ENCODE measurements around the gene CCDC71. TPM values are rescaled to one million over a fixed set of nuclear protein-coding genes. Genes with fewer than 3 reads are reported as not detected.

CCDC71 gene
- total RNA-seq, 2 donors from 2014 or later = 16.7 to 25.2 TPM

- peaks cover 0 to 32% of the 10 kb centered on the region in 2 donors for H3K4me1 ChIP-seq
- no peaks in the 10 kb centered on the region for H3K9me3 ChIP-seq
- H3K27me3 ChIP-seq = no peaks in the 10 kb centered on the region
- peaks cover 12% of the 10 kb centered on the region for H3K36me3 ChIP-seq
- H3K4me3 ChIP-seq = peak overlapping the region; percentile 73 to 100
- TF ChIP-seq, protein P1, sequence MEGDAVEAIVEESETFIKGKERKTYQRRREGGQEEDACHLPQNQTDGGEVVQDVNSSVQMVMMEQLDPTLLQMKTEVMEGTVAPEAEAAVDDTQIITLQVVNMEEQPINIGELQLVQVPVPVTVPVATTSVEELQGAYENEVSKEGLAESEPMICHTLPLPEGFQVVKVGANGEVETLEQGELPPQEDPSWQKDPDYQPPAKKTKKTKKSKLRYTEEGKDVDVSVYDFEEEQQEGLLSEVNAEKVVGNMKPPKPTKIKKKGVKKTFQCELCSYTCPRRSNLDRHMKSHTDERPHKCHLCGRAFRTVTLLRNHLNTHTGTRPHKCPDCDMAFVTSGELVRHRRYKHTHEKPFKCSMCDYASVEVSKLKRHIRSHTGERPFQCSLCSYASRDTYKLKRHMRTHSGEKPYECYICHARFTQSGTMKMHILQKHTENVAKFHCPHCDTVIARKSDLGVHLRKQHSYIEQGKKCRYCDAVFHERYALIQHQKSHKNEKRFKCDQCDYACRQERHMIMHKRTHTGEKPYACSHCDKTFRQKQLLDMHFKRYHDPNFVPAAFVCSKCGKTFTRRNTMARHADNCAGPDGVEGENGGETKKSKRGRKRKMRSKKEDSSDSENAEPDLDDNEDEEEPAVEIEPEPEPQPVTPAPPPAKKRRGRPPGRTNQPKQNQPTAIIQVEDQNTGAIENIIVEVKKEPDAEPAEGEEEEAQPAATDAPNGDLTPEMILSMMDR (IDR thresholded peaks at IDR 0.05) = no peak
- DNase-seq (ENCODE audit: low spot score) = no peak
- H3K27ac ChIP-seq = peak overlapping the region; percentile 87 to 93
Measured at GRCh38 chr3:49166752-49167556, 823 bp upstream of the CCDC71 start.

DNA sequence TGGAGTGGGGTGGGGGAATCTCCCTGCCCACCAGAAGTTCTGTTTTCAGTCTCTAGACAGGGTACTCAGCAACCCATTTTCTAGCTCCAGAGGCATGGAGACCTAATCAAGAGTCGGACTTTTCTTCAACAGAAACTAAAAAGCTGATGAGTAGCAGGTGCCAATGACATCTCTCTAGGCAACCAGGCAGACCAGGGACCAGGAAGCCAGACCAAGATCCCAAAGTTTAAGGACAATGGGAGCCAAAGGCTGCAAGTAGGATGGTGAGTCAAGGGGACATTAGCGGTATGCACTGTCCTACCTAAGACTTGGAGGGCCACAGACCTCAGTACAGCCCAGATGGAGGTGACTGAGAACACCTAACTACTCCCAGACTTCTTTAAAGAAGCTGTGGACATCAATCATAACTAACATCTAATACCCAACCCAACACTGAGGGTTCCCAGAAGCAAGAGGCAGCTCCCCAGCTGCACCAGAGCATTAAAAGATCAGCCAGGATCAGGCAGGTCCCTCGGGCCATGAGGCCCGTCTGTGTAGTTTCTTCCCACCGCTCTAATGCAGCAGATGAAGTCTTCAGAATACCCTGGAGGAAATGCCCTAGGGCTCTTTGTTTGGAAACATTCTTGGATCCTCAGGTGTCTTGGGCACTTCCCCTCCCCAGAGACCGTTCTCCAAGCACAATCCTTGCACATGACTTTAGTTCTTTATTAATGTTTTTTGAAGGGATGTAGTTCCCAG lies 979 bp downstream of the CCDC71 start:
- H3K27me3 ChIP-seq = no peaks in the 10 kb centered on the region
- H3K4me1 ChIP-seq = peaks cover 0 to 20% of the 10 kb centered on the region in 2 donors
- H3K9me3 ChIP-seq = no peaks in the 10 kb centered on the region
- peaks cover 12% of the 10 kb centered on the region for H3K36me3 ChIP-seq
- peak overlapping the region; percentile 73 to 100 for H3K4me3 ChIP-seq
- no peak for DNase-seq (ENCODE audit: low spot score)
- H3K27ac ChIP-seq = peak overlapping the region; percentile 87 to 93
- TF ChIP-seq, protein P1 (IDR thresholded peaks at IDR 0.05) = no peak

DNA sequence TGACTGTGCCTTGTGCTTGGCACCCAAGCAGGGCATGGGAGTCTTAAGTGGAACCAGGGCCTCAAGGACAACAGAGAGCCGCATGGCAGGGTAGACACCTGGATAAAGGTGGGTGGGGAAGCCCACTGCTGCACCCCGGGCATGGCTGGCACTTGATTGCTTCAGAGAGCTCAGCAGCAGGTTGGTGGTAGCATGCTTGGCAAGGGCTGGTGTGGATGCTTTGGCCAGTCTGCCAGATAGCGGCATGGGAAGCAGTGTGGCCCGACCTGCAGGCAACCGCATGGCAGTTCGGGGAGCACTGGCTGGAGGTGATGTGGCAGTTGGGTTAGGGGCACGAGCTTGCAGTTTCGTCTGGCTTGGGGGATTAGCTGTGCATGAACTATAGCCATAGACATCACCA lies 2.5 kb downstream of the CCDC71 start:
- TF ChIP-seq, protein P1 (IDR thresholded peaks at IDR 0.05) = no peak
- Histone ChIP-seq H3K36me3 (peaks cover 12% of the 10 kb centered on the region), H3K27ac (no peak overlapping the region), H3K27me3 (no peaks in the 10 kb centered on the region), H3K4me1 (peaks cover 0 to 20% of the 10 kb centered on the region in 2 donors), H3K4me3 (no peak overlapping the region), H3K9me3 (no peaks in the 10 kb centered on the region)
- DNase-seq (ENCODE audit: low spot score) = no peak

GRCh38 chr3:49162751-49163419 lies 3.2 kb downstream of the CCDC71 start:
- Histone ChIP-seq H3K9me3 (no peaks in the 10 kb centered on the region), H3K27me3 (no peaks in the 10 kb centered on the region), H3K4me1 (peaks cover 0 to 20% of the 10 kb centered on the region in 2 donors), H3K27ac (no peak overlapping the region), H3K4me3 (no peak overlapping the region), H3K36me3 (peaks cover 12% of the 10 kb centered on the region)
- DNase-seq (ENCODE audit: low spot score) = no peak
- TF ChIP-seq, protein P1 (IDR thresholded peaks at IDR 0.05) = no peak

- no peaks in the 10 kb centered on the region for H3K27me3 ChIP-seq
- H3K9me3 ChIP-seq = no peaks in the 10 kb centered on the region
- no peak for DNase-seq (ENCODE audit: low spot score)
- TF ChIP-seq, protein P1 (IDR thresholded peaks at IDR 0.05) = no peak
- H3K4me3 ChIP-seq = no peak overlapping the region
- H3K4me1 ChIP-seq = peaks cover 0 to 20% of the 10 kb centered on the region in 2 donors
- peaks cover 12% of the 10 kb centered on the region for H3K36me3 ChIP-seq
- H3K27ac ChIP-seq = no peak overlapping the region
Measured at GRCh38 chr3:49161808-49162530, 4.2 kb downstream of the CCDC71 start.

Data from right atrium auricular region (tissue), 2 donors.